Glutamatergic neuron (in vitro differentiated cells): ENCODE data around the gene UNC50. TPM values are rescaled to one million over a fixed set of nuclear protein-coding genes. Genes with fewer than 3 reads are reported as not detected.

Source experiments
- DNase-seq: peaks from one replicate; pipeline ENCODE4 v3.0.0; 2022
- H3K27ac Mint-ChIP-seq: one replicate; pipeline ENCODE4 v1.8.0; 2020; ENCODE audit warnings: mild to moderate bottlenecking, mixed read lengths, inconsistent platforms; ENCODE audit not compliant: unreplicated experiment
- H3K27me3 Mint-ChIP-seq: one replicate; pipeline ENCODE4 v1.8.0; 2020; ENCODE audit warnings: mild to moderate bottlenecking, moderate library complexity, mixed read lengths, inconsistent platforms; ENCODE audit not compliant: unreplicated experiment
- H3K36me3 Mint-ChIP-seq: one replicate; pipeline ENCODE4 v1.8.0; 2020; ENCODE audit warnings: mild to moderate bottlenecking, mixed read lengths, inconsistent platforms; ENCODE audit not compliant: unreplicated experiment
- H3K4me1 Mint-ChIP-seq: one replicate; pipeline ENCODE4 v1.8.0; 2020; ENCODE audit warnings: mild to moderate bottlenecking, low read depth, mixed read lengths, inconsistent platforms; ENCODE audit not compliant: unreplicated experiment
- H3K4me3 Mint-ChIP-seq: one replicate; pipeline ENCODE4 v1.8.0; 2020; ENCODE audit warnings: mild to moderate bottlenecking, mixed read lengths, inconsistent platforms; ENCODE audit not compliant: unreplicated experiment
- H3K9me3 Mint-ChIP-seq: one replicate; pipeline ENCODE4 v1.8.0; 2020; ENCODE audit warnings: mild to moderate bottlenecking, moderate library complexity, mixed read lengths, inconsistent platforms; ENCODE audit not compliant: unreplicated experiment
- CTCF ChIP-seq: fragments of 200-600 bp; sonication (generic); IDR thresholded peaks from one replicate; pipeline ENCODE4 v1.5.0; 2021; ENCODE audit not compliant: partially characterized antibody, unreplicated experiment
- total RNA-seq: library from RNA; stranded (reverse); fragmentation: NEBNext Ultra II Directional; extraction: Animal tissue kit (Norgen Biotek cat#: 25700); gene quantifications from one replicate; pipeline ENCODE4 v1.2.1, GENCODE V29; 2021; ENCODE audit not compliant: unreplicated experiment

Gene UNC50
- total RNA-seq, 1 donor from 2014 or later = 43.0 TPM

- H3K9me3 Mint-ChIP-seq = peaks cover 3% of the 10 kb centered on the region
- DNase-seq = no peak
- no peak overlapping the region for H3K4me3 Mint-ChIP-seq
- H3K27me3 Mint-ChIP-seq = peaks cover 12% of the 10 kb centered on the region
- H3K27ac Mint-ChIP-seq = no peak overlapping the region
- no peaks in the 10 kb centered on the region for H3K4me1 Mint-ChIP-seq
- TF ChIP-seq CTCF = no peak
- H3K36me3 Mint-ChIP-seq = peaks cover 14% of the 10 kb centered on the region
Measured at GRCh38 chr2:98565941-98566340, 42.4 kb upstream of the UNC50 start.

- H3K9me3 Mint-ChIP-seq = peaks cover 5% of the 10 kb centered on the region
- H3K27ac Mint-ChIP-seq = no peak overlapping the region
- peaks cover 10% of the 10 kb centered on the region for H3K27me3 Mint-ChIP-seq
- no peak for DNase-seq
- H3K36me3 Mint-ChIP-seq = peaks cover 14% of the 10 kb centered on the region
- TF ChIP-seq CTCF = no peak
- H3K4me3 Mint-ChIP-seq = no peak overlapping the region
- H3K4me1 Mint-ChIP-seq = no peaks in the 10 kb centered on the region
Measured at GRCh38 chr2:98568161-98568956, 40.0 kb upstream of the UNC50 start.

GRCh38 chr2:98569197-98569793 lies 39.1 kb upstream of the UNC50 start:
- peaks cover 5% of the 10 kb centered on the region for H3K9me3 Mint-ChIP-seq
- no peaks in the 10 kb centered on the region for H3K4me1 Mint-ChIP-seq
- peak; percentile 83 for DNase-seq
- H3K27me3 Mint-ChIP-seq = peaks cover 10% of the 10 kb centered on the region
- peaks cover 14% of the 10 kb centered on the region for H3K36me3 Mint-ChIP-seq
- TF ChIP-seq CTCF = peak; percentile 96
- no peak overlapping the region for H3K4me3 Mint-ChIP-seq
- H3K27ac Mint-ChIP-seq = no peak overlapping the region

- Mint-ChIP-seq H3K4me3 (no peak overlapping the region), H3K27me3 (peaks cover 10% of the 10 kb centered on the region), H3K9me3 (peaks cover 5% of the 10 kb centered on the region), H3K4me1 (no peaks in the 10 kb centered on the region), H3K27ac (no peak overlapping the region), H3K36me3 (peaks cover 14% of the 10 kb centered on the region)
- TF ChIP-seq CTCF = no peak
- no peak for DNase-seq
Measured at GRCh38 chr2:98569915-98570314, 38.5 kb upstream of the UNC50 start.

GRCh38 chr2:98570356-98570755 lies 38.0 kb upstream of the UNC50 start:
- peaks cover 10% of the 10 kb centered on the region for H3K27me3 Mint-ChIP-seq
- H3K27ac Mint-ChIP-seq = no peak overlapping the region
- H3K36me3 Mint-ChIP-seq = peaks cover 14% of the 10 kb centered on the region

More at GRCh38 chr2:98570356-98570755, 38.0 kb upstream of the UNC50 start:
- no peak for DNase-seq
- H3K9me3 Mint-ChIP-seq = peaks cover 5% of the 10 kb centered on the region
- H3K4me3 Mint-ChIP-seq = no peak overlapping the region
- TF ChIP-seq CTCF = no peak
- H3K4me1 Mint-ChIP-seq = no peaks in the 10 kb centered on the region
